HepG2 (cell line): ENCODE results near the gene FIZ1. TPM values are rescaled to one million over a fixed set of nuclear protein-coding genes. Genes with fewer than 3 reads are reported as not detected.
A peak's percentile ranks its signal among the peaks of the same experiment; 100 is the strongest.

Experiments used
- ATF7 ChIP-seq, 2 experiments: fragments of 450-650 bp in 1 of 2; sonication (generic) in 1 of 2; formaldehyde crosslinking in 1 of 2; IDR thresholded peaks; 2 replicates each; pipeline versions ENCODE4 v1.4.0 to v1.6.1; 2016 to 2020; ENCODE audit warnings: antibody characterized with exemption in 1 of 2, mild to moderate bottlenecking in 1 of 2, missing genetic modification reagents in 1 of 2
- CC2D1A ChIP-seq: sonication (generic); formaldehyde crosslinking; IDR thresholded peaks from 2 replicates; pipeline ENCODE4 v1.8.1; 2023; ENCODE audit warnings: mild to moderate bottlenecking, missing genetic modification reagents
- ELF1 ChIP-seq: sonication (generic); formaldehyde crosslinking; IDR thresholded peaks from 2 replicates; pipeline ENCODE4 v1.4.0; 2020; ENCODE audit warnings: missing genetic modification reagents
- HHEX ChIP-seq: IDR thresholded peaks from 2 replicates; pipeline ENCODE4 v1.6.1; 2016; ENCODE audit warnings: control low read depth
- HMG20A ChIP-seq: IDR thresholded peaks from 2 replicates; pipeline ENCODE4 v1.6.1; 2016; ENCODE audit warnings: borderline replicate concordance
- JUND ChIP-seq: sonication (generic); formaldehyde crosslinking; IDR thresholded peaks from 2 replicates; pipeline ENCODE4 v1.8.0; 2022; ENCODE audit warnings: mild to moderate bottlenecking, missing genetic modification reagents
- MAFF ChIP-seq: IDR thresholded peaks from 2 replicates; pipeline ENCODE4 v1.6.1; 2011; ENCODE audit warnings: low read depth, low read length, improper control_type of control experiment
- MAFK ChIP-seq, 2 experiments: IDR thresholded peaks in 1 of 2; conservative IDR thresholded peaks in 1 of 2; 2 replicates each; pipeline ENCODE4 v1.6.1; 2011; ENCODE audit warnings: improper control_type of control experiment in 2 of 2, low read length in 2 of 2
- MTA3 ChIP-seq: sonication (generic); formaldehyde crosslinking; IDR thresholded peaks from 2 replicates; pipeline ENCODE4 v1.4.0; 2020; ENCODE audit warnings: missing genetic modification reagents
- NFIB ChIP-seq: sonication (generic); formaldehyde crosslinking; IDR thresholded peaks from 2 replicates; pipeline ENCODE4 v1.9.0; 2021; ENCODE audit warnings: missing genetic modification reagents, mild to moderate bottlenecking, borderline replicate concordance
- NFIC ChIP-seq: IDR thresholded peaks from 2 replicates; pipeline ENCODE4 v1.6.1; 2012; ENCODE audit warnings: mild to moderate bottlenecking, low read length, inconsistent platforms
- POLR2AphosphoS2 ChIP-seq: IDR thresholded peaks from 2 replicates; pipeline ENCODE4 v1.6.1; 2011; ENCODE audit warnings: low read depth, low read length, improper control_type of control experiment
- RAD51 ChIP-seq: fragments of 450-650 bp; IDR thresholded peaks from 2 replicates; pipeline ENCODE4 v1.6.1; 2016; ENCODE audit warnings: borderline replicate concordance
- RBM39 ChIP-seq: fragments of 200-400 bp; formaldehyde crosslinking; IDR thresholded peaks from one replicate; pipeline ENCODE4 v1.6.1; 2018; ENCODE audit warnings: antibody characterized with exemption, mild to moderate bottlenecking, low read depth, low read length; ENCODE audit not compliant: poor library complexity, severe bottlenecking
- SATB2 ChIP-seq: sonication (generic); formaldehyde crosslinking; IDR thresholded peaks from 2 replicates; pipeline ENCODE4 v1.5.0; 2020; ENCODE audit warnings: missing genetic modification reagents
- SOX13 ChIP-seq, 3 experiments: fragments of 450-650 bp in 1 of 3; sonication (generic) in 1 of 3; formaldehyde crosslinking in 1 of 3; IDR thresholded peaks in 2 of 3; conservative IDR thresholded peaks in 1 of 3; 2 replicates each; pipeline versions ENCODE4 v1.5.0 to v1.6.1; 2016 to 2020; ENCODE audit warnings: antibody characterized with exemption in 1 of 3, mild to moderate bottlenecking in 1 of 3, missing compliant biosample characterization in 1 of 3, missing genetic modification reagents in 1 of 3, moderate library complexity in 1 of 3
- TP53 ChIP-seq: sonication (generic); formaldehyde crosslinking; conservative IDR thresholded peaks from 2 replicates; pipeline ENCODE4 v1.4.0; 2020; ENCODE audit warnings: missing genetic modification reagents
- ZNF207 ChIP-seq: fragments of 450-650 bp; IDR thresholded peaks from 2 replicates; pipeline ENCODE4 v1.6.1; 2016; ENCODE audit warnings: antibody characterized with exemption, borderline replicate concordance
- ZNF44 ChIP-seq: sonication (generic); formaldehyde crosslinking; IDR thresholded peaks from 2 replicates; pipeline ENCODE4 v1.5.1; 2020; ENCODE audit warnings: mild to moderate bottlenecking, missing genetic modification reagents
- ZNF747 ChIP-seq: sonication (generic); formaldehyde crosslinking; IDR thresholded peaks from 2 replicates; pipeline ENCODE4 v1.8.1; 2023; ENCODE audit warnings: missing genetic modification reagents, mild to moderate bottlenecking, borderline replicate concordance
- ZNF839 ChIP-seq: sonication (generic); formaldehyde crosslinking; IDR thresholded peaks from 2 replicates; pipeline ENCODE4 v1.4.0; 2020; ENCODE audit warnings: missing genetic modification reagents, mild to moderate bottlenecking, borderline replicate concordance
- polyA plus RNA-seq, 8 experiments: library from polyadenylated mRNA; depleted of rRNA in 3 of 8; stranded (reverse) in 7 of 8; unstranded in 1 of 8; fragments of >200 nt; fragmentation: Illumina TruSeq in 4 of 8; extraction: Trizol in 4 of 8; gene quantifications; 2 replicates each; pipeline versions ENCODE4 v1.2.1 to v1.2.3, GENCODE V29; 2011 to 2016; ENCODE audit warnings: low read depth in 4 of 8, missing spikeins in 1 of 8, mixed read lengths in 1 of 8; ENCODE audit not compliant: insufficient read depth in 1 of 8
- total RNA-seq, 5 experiments: library from RNA; depleted of rRNA; stranded (reverse); fragments of >200 nt; fragmentation: Illumina TruSeq; extraction: Trizol; gene quantifications; 2 replicates each; pipeline ENCODE4 v1.2.3, GENCODE V29; 2016; ENCODE audit warnings: low read depth in 1 of 5
- TF ChIP-seq, protein P1 (sequence below): IDR thresholded peaks from 2 replicates; pipeline ENCODE4 v1.6.1; 2016; ENCODE audit warnings: missing compliant biosample characterization, missing genetic modification reagents, borderline replicate concordance
- TF ChIP-seq, protein P2 (sequence below): sonication (generic); formaldehyde crosslinking; IDR thresholded peaks from 2 replicates; pipeline ENCODE4 v1.4.0; 2020; ENCODE audit warnings: mild to moderate bottlenecking, missing genetic modification reagents
- TF ChIP-seq, protein P3 (sequence below): sonication (generic); formaldehyde crosslinking; IDR thresholded peaks from 2 replicates; pipeline ENCODE4 v1.4.0; 2020; ENCODE audit warnings: missing genetic modification reagents; ENCODE audit errors: not compliant biosample characterization
- TF ChIP-seq, protein P4 (sequence below): sonication (generic); formaldehyde crosslinking; IDR thresholded peaks from 2 replicates; pipeline ENCODE4 v1.4.0; 2020; ENCODE audit warnings: missing genetic modification reagents
- TF ChIP-seq, protein P5 (sequence below), 2 experiments: fragments of 450-650 bp in 1 of 2; sonication (generic) in 1 of 2; formaldehyde crosslinking; IDR thresholded peaks; 2 replicates each; pipeline versions ENCODE4 v1.5.0 to v1.8.0; 2020 to 2022; ENCODE audit warnings: mild to moderate bottlenecking in 1 of 2, missing genetic modification reagents in 1 of 2

The FIZ1 gene
- total and polyA plus RNA-seq, 2 of the 13 experiments (the other 11 are each of a cell fraction or from before 2014, with no cell fraction given): 3.6 to 5.9 TPM

DNA sequence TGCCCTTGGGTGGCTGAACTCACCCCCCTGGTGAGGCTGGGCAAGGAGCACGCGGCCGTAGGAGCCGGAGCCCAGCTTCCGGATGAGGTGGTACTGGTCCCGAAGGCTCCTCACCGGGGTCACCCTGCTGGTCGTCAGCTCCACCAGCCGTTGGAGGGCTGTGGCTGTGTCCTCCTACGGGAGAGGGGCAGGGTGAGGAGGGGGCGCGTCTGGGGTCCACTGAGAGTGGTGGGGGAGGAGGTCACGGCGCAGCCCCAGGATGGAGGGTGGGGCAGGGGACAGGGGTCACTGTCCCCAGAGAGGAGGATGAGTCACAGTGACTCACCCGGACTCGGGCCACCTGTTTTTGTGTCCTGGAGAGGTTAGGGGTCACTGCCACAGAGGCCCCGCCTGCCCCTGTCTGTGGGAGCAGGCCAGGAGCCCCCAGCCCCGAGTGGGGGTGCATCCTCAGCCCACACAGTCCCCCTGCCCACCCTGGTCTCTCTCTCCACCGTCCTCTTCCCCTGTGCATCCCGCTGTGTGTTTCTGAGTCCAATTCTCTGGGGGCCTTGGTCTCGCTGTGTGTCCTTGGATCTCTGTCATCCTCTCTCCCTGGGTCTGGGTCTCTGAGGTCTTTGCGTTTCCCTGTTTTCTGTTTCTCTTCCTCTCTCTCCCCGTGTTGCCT is 54.4 kb downstream of the FIZ1 start (continued):
- TF ChIP-seq, protein P1, sequence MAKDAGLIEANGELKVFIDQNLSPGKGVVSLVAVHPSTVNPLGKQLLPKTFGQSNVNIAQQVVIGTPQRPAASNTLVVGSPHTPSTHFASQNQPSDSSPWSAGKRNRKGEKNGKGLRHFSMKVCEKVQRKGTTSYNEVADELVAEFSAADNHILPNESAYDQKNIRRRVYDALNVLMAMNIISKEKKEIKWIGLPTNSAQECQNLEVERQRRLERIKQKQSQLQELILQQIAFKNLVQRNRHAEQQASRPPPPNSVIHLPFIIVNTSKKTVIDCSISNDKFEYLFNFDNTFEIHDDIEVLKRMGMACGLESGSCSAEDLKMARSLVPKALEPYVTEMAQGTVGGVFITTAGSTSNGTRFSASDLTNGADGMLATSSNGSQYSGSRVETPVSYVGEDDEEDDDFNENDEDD (CRISPR knock-in tag): no peak
- TF ChIP-seq SATB2 (CRISPR knock-in tag) (no peak), ATF7 (IDR thresholded peaks at IDR 0.05) (no peak), ATF7 (CRISPR knock-in tag; IDR thresholded peaks at IDR 0.05) (no peak), POLR2AphosphoS2 (no peak), MAFF (no peak), RAD51 (no peak), MAFK (conservative IDR thresholded peaks at IDR 0.05 in 1 of 2, IDR thresholded peaks at IDR 0.05 in 1 of 2; ENCODE audit: low read length in 2 of 2) (no peak), CC2D1A (CRISPR knock-in tag) (no peak), NFIB (no peak), TP53 (CRISPR knock-in tag) (no peak), NFIC (no peak), MTA3 (CRISPR knock-in tag) (no peak), ZNF207 (no peak), ZNF44 (no peak), SOX13 (IDR thresholded peaks at IDR 0.05) (no peak), SOX13 (CRISPR knock-in tag; conservative IDR thresholded peaks at IDR 0.05 in 1 of 2, IDR thresholded peaks at IDR 0.05 in 1 of 2) (peak in 1 of 2 experiments; percentile 22; a peak in 1 of 4 replicates), RBM39 (no peak), JUND (CRISPR knock-in tag) (peak; percentile 42; the same call in 1 of the 2 replicates), ELF1 (no peak; the same call in 1 of the 2 replicates), HHEX (CRISPR knock-in tag) (no peak), ZNF747 (CRISPR knock-in tag) (no peak), ZNF839 (CRISPR knock-in tag) (no peak), HMG20A (CRISPR knock-in tag) (peak; percentile 35; the same call in 1 of the 2 replicates)
- TF ChIP-seq, protein P2, sequence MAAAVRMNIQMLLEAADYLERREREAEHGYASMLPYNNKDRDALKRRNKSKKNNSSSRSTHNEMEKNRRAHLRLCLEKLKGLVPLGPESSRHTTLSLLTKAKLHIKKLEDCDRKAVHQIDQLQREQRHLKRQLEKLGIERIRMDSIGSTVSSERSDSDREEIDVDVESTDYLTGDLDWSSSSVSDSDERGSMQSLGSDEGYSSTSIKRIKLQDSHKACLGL (CRISPR knock-in tag): no peak
- TF ChIP-seq, protein P3, sequence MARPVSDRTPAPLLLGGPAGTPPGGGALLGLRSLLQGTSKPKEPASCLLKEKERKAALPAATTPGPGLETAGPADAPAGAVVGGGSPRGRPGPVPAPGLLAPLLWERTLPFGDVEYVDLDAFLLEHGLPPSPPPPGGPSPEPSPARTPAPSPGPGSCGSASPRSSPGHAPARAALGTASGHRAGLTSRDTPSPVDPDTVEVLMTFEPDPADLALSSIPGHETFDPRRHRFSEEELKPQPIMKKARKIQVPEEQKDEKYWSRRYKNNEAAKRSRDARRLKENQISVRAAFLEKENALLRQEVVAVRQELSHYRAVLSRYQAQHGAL (CRISPR knock-in tag): no peak
- TF ChIP-seq, protein P4, sequence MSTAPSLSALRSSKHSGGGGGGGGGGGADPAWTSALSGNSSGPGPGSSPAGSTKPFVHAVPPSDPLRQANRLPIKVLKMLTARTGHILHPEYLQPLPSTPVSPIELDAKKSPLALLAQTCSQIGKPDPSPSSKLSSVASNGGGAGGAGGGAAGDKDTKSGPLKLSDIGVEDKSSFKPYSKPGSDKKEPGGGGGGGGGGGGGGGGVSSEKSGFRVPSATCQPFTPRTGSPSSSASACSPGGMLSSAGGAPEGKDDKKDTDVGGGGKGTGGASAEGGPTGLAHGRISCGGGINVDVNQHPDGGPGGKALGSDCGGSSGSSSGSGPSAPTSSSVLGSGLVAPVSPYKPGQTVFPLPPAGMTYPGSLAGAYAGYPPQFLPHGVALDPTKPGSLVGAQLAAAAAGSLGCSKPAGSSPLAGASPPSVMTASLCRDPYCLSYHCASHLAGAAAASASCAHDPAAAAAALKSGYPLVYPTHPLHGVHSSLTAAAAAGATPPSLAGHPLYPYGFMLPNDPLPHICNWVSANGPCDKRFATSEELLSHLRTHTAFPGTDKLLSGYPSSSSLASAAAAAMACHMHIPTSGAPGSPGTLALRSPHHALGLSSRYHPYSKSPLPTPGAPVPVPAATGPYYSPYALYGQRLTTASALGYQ (CRISPR knock-in tag): no peak
- TF ChIP-seq, protein P5, sequence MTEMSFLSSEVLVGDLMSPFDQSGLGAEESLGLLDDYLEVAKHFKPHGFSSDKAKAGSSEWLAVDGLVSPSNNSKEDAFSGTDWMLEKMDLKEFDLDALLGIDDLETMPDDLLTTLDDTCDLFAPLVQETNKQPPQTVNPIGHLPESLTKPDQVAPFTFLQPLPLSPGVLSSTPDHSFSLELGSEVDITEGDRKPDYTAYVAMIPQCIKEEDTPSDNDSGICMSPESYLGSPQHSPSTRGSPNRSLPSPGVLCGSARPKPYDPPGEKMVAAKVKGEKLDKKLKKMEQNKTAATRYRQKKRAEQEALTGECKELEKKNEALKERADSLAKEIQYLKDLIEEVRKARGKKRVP (CRISPR knock-in tag; IDR thresholded peaks at IDR 0.05): no peak
